CD14-positive monocyte (primary cell): ENCODE results near the gene TBC1D16. TPM values are rescaled to one million over a fixed set of nuclear protein-coding genes. Genes with fewer than 3 reads are reported as not detected.

Experiments used
- DNase-seq, 3 donors: peaks; one replicate each; pipeline ENCODE4 v3.0.0-alpha.2; 2011 to 2022
- H2AFZ ChIP-seq: 2 replicates; pipeline ENCODE4 v1.6.0; 2012; ENCODE audit warnings: mild to moderate bottlenecking, low read depth, low read length, inconsistent platforms; ENCODE audit not compliant: insufficient read depth, poor library complexity, severe bottlenecking
- H3K27ac ChIP-seq, 2 donors: 1 replicate in 1 of 2; 2 replicates in 1 of 2; pipeline ENCODE4 v1.5.1; 2012 to 2013; ENCODE audit warnings: low read length in 2 of 2, control low read depth in 1 of 2, inconsistent platforms in 1 of 2, low read depth in 1 of 2, mild to moderate bottlenecking in 1 of 2
- H3K27me3 ChIP-seq, 2 donors: one replicate each; pipeline versions ENCODE4 v1.6.0 to v1.6.1; 2011 to 2013; ENCODE audit warnings: low read length in 2 of 2; ENCODE audit not compliant: control insufficient read depth in 2 of 2, insufficient read depth in 2 of 2
- H3K36me3 ChIP-seq, 2 donors: replicated peaks in 1 of 2; 1 replicate in 1 of 2; 2 replicates in 1 of 2; pipeline versions ENCODE4 v1.5.1 to v1.6.1; 2012 to 2013; ENCODE audit warnings: low read length in 2 of 2, control low read depth in 1 of 2, inconsistent platforms in 1 of 2, mild to moderate bottlenecking in 1 of 2; ENCODE audit not compliant: insufficient read depth in 2 of 2, control insufficient read depth in 1 of 2
- H3K4me1 ChIP-seq, 2 donors: 1 replicate in 1 of 2; 2 replicates in 1 of 2; pipeline versions ENCODE4 v1.5.1 to v1.6.1; 2012 to 2013; ENCODE audit warnings: low read length in 2 of 2, control low read depth in 1 of 2, inconsistent platforms in 1 of 2, mild to moderate bottlenecking in 1 of 2, moderate library complexity in 1 of 2; ENCODE audit not compliant: insufficient read depth in 2 of 2, control insufficient read depth in 1 of 2
- H3K4me2 ChIP-seq: replicated peaks from 2 replicates; pipeline ENCODE3; 2012; ENCODE audit warnings: low read length, moderate library complexity, mild to moderate bottlenecking; ENCODE audit not compliant: poor library complexity, severe bottlenecking; ENCODE audit errors: extremely low read depth
- H3K4me3 ChIP-seq, 3 experiments: fragments of 200-600 bp in 1 of 3; sonication (generic) in 1 of 3; replicated peaks in 1 of 3; 1 replicate in 2 of 3; 2 replicates in 1 of 3; pipeline ENCODE4 v1.5.1; 2011 to 2013; ENCODE audit warnings: low read length in 3 of 3, mild to moderate bottlenecking in 3 of 3, control low read depth in 2 of 3, low read depth in 2 of 3, inconsistent platforms in 1 of 3, moderate library complexity in 1 of 3
- H3K79me2 ChIP-seq: 2 replicates; pipeline ENCODE4 v1.6.0; 2012; ENCODE audit warnings: mild to moderate bottlenecking, control low read depth, inconsistent platforms, low read length, moderate library complexity; ENCODE audit not compliant: insufficient read depth
- H3K9ac ChIP-seq: 2 replicates; pipeline ENCODE4 v1.6.0; 2017; ENCODE audit warnings: low read length, mild to moderate bottlenecking; ENCODE audit not compliant: insufficient read depth, poor library complexity, severe bottlenecking
- H3K9me3 ChIP-seq, 2 donors: replicated peaks in 1 of 2; 1 replicate in 1 of 2; 2 replicates in 1 of 2; pipeline versions ENCODE4 v1.5.1 to v1.6.1; 2012 to 2013; ENCODE audit warnings: low read length in 2 of 2, control low read depth in 1 of 2; ENCODE audit not compliant: control insufficient read depth in 1 of 2, insufficient read depth in 1 of 2
- H4K20me1 ChIP-seq: 2 replicates; pipeline ENCODE4 v1.6.0; 2012; ENCODE audit warnings: mild to moderate bottlenecking, low read length, control low read depth, moderate library complexity; ENCODE audit not compliant: insufficient read depth
- H3K27ac Mint-ChIP-seq, 7 donors: one replicate each; pipeline ENCODE4 v1.8.0; 2020; ENCODE audit warnings: mild to moderate bottlenecking in 7 of 7, mixed read lengths in 7 of 7, moderate library complexity in 6 of 7, inconsistent platforms in 2 of 7
- H3K27me3 Mint-ChIP-seq, 3 donors: one replicate each; pipeline ENCODE4 v1.8.0; 2021 to 2022; ENCODE audit warnings: low read depth in 3 of 3, mild to moderate bottlenecking in 3 of 3, mixed read lengths in 3 of 3, moderate library complexity in 3 of 3, inconsistent platforms in 1 of 3
- H3K36me3 Mint-ChIP-seq, 2 donors: one replicate each; pipeline ENCODE4 v1.8.0; 2020; ENCODE audit warnings: mixed read lengths in 2 of 2, inconsistent platforms in 1 of 2, mild to moderate bottlenecking in 1 of 2
- H3K4me1 Mint-ChIP-seq: one replicate; pipeline ENCODE4 v1.8.0; 2020; ENCODE audit warnings: mild to moderate bottlenecking, mixed read lengths
- H3K4me3 Mint-ChIP-seq, 2 donors: one replicate each; pipeline ENCODE4 v1.8.0; 2020; ENCODE audit warnings: mild to moderate bottlenecking in 2 of 2, mixed read lengths in 2 of 2, moderate library complexity in 1 of 2
- H3K9me3 Mint-ChIP-seq, 7 donors: one replicate each; pipeline ENCODE4 v1.8.0; 2020 to 2022; ENCODE audit warnings: mixed read lengths in 7 of 7, mild to moderate bottlenecking in 6 of 7, moderate library complexity in 6 of 7, inconsistent platforms in 2 of 7
- CTCF ChIP-seq: fragments of 200-600 bp; IDR thresholded peaks from one replicate; pipeline ENCODE4 v1.8.0; 2022; ENCODE audit warnings: antibody characterized with exemption, mild to moderate bottlenecking
- WGBS: methylation state at CpG from one replicate; pipeline ENCODE4 v1.1.5; 2013; ENCODE audit warnings: missing lambda C conversion rate; ENCODE audit not compliant: insufficient coverage; 5-methylcytosine and 5-hydroxymethylcytosine counted together
- intact Hi-C, 2 donors: fragments of 100-400 bp; cut with micrococcal nuclease; formaldehyde crosslinking; loops; one replicate each; pipeline versions ENCODE4 v1.15.0 to v1.15.1; 2023
- polyA plus RNA-seq, 3 donors: library from polyadenylated mRNA; depleted of rRNA in 1 of 3; unstranded in 2 of 3; stranded (reverse) in 1 of 3; fragments of 300-500 nt in 2 of 3; fragments of >200 nt in 1 of 3; fragmentation: Illumina TruSeq in 2 of 3; gene quantifications; 1 replicate in 2 of 3; 2 replicates in 1 of 3; pipeline ENCODE4 v1.2.3, GENCODE V29; 2012 to 2021

Gene TBC1D16
- polyA plus RNA-seq, 3 donors, result 0.11 to 0.53 (median 0.27) TPM

GRCh38 chr17:80067393-80067986 is 31.8 kb upstream of the TBC1D16 start:
- Histone ChIP-seq H3K79me2 (no peaks in the 10 kb centered on the region), H3K9ac (no peak overlapping the region), H3K36me3 (no peaks in the 10 kb centered on the region), H3K4me1 (peaks cover 10 to 11% of the 10 kb centered on the region in 2 donors), H3K4me2 (no peak overlapping the region), H3K27me3 (no peaks in the 10 kb centered on the region), H4K20me1 (no peaks in the 10 kb centered on the region), H3K4me3 (no peak overlapping the region), H3K9me3 (no peaks in the 10 kb centered on the region), H2AFZ (no peak overlapping the region), H3K27ac (no peak overlapping the region)
- no peak overlapping the region for H3K4me3 Mint-ChIP-seq
- H3K27ac Mint-ChIP-seq, result no peak overlapping the region
- intact Hi-C loops, result no loop called here
- WGBS, result 97% methylated on average over 26 of the region's 31 CpGs
- DNase-seq, result no peak
- no peaks in the 10 kb centered on the region for H3K9me3 Mint-ChIP-seq
- H3K4me1 Mint-ChIP-seq, result peaks cover 32% of the 10 kb centered on the region
- H3K27me3 Mint-ChIP-seq, result peaks cover 0 to 7% (median 5%) of the 10 kb centered on the region in 3 donors
- TF ChIP-seq CTCF, result no peak
- no peaks in the 10 kb centered on the region for H3K36me3 Mint-ChIP-seq

- no peak for DNase-seq
- Histone ChIP-seq H3K4me2 (no peak overlapping the region), H3K9ac (no peak overlapping the region), H4K20me1 (no peaks in the 10 kb centered on the region), H3K79me2 (no peaks in the 10 kb centered on the region), H3K27ac (no peak overlapping the region), H3K4me3 (no peak overlapping the region), H3K36me3 (no peaks in the 10 kb centered on the region), H3K4me1 (peaks cover 10 to 11% of the 10 kb centered on the region in 2 donors), H2AFZ (no peak overlapping the region), H3K27me3 (no peaks in the 10 kb centered on the region), H3K9me3 (no peaks in the 10 kb centered on the region)
- H3K9me3 Mint-ChIP-seq, result no peaks in the 10 kb centered on the region
- WGBS, result 91% methylated on average over 17 of the region's 32 CpGs
- no peaks in the 10 kb centered on the region for H3K36me3 Mint-ChIP-seq
- no peak for TF ChIP-seq CTCF
- no peak overlapping the region for H3K4me3 Mint-ChIP-seq
- intact Hi-C loops, result no loop called here
- peaks cover 24% of the 10 kb centered on the region for H3K4me1 Mint-ChIP-seq
- H3K27ac Mint-ChIP-seq, result no peak overlapping the region
- H3K27me3 Mint-ChIP-seq, result peaks cover 4 to 7% (median 7%) of the 10 kb centered on the region in 3 donors
Measured at GRCh38 chr17:80065478-80066170, 30.0 kb upstream of the TBC1D16 start.
